PC-3 (cell line): ENCODE measurements around the gene BECN2.

ENCODE experiments used
- EZH2 ChIP-seq: fragments of 300-600 bp; sonication (generic); IDR thresholded peaks from one replicate; pipeline ENCODE4 v1.6.1; 2017; ENCODE audit warnings: antibody characterized with exemption, mild to moderate bottlenecking, low read length; ENCODE audit not compliant: unreplicated experiment
- EZH2phosphoT487 ChIP-seq: fragments of 300-600 bp; sonication (generic); IDR thresholded peaks from 2 replicates; pipeline ENCODE4 v1.6.1; 2018; ENCODE audit warnings: mild to moderate bottlenecking, antibody characterized with exemption, low read length, borderline replicate concordance
- TF ChIP-seq, protein P1 (sequence below): fragments of 300-600 bp; sonication (generic); conservative IDR thresholded peaks from 2 replicates; pipeline ENCODE4 v1.5.1; 2017; ENCODE audit warnings: antibody characterized with exemption, low read depth, mild to moderate bottlenecking, low read length

DNA sequence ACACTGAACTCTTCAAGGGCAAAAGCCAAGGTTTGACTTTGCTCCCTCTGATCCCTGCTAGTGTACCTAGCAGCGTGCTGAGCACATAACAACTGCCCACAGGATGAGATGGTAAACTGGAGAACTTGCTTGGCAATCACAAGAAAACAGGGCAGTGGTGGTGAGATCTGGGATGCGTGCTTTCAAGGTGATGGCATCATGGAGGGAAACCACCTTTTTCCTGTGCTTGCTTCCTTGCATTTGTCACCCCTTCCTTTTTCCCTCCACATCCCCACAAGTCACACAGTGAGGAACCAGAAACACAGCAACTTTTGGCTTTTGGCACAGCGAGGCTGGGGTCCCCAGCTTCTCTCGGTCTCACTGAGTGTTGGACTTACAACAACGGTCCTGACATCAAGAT lies 31.4 kb upstream of the BECN2 start:
- TF ChIP-seq, protein P1, sequence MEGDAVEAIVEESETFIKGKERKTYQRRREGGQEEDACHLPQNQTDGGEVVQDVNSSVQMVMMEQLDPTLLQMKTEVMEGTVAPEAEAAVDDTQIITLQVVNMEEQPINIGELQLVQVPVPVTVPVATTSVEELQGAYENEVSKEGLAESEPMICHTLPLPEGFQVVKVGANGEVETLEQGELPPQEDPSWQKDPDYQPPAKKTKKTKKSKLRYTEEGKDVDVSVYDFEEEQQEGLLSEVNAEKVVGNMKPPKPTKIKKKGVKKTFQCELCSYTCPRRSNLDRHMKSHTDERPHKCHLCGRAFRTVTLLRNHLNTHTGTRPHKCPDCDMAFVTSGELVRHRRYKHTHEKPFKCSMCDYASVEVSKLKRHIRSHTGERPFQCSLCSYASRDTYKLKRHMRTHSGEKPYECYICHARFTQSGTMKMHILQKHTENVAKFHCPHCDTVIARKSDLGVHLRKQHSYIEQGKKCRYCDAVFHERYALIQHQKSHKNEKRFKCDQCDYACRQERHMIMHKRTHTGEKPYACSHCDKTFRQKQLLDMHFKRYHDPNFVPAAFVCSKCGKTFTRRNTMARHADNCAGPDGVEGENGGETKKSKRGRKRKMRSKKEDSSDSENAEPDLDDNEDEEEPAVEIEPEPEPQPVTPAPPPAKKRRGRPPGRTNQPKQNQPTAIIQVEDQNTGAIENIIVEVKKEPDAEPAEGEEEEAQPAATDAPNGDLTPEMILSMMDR, result no peak
- TF ChIP-seq EZH2, result no peak
- TF ChIP-seq EZH2phosphoT487, result no peak
